H9 (cell line): ENCODE data around the gene FUNDC2. TPM values are rescaled to one million over a fixed set of nuclear protein-coding genes. Genes with fewer than 3 reads are reported as not detected.

Experiments used
- DNase-seq: peaks from one replicate; pipeline ENCODE4 v3.0.0-alpha.2; 2017
- H2AFZ ChIP-seq: one replicate; pipeline ENCODE4 v1.6.1; 2013; ENCODE audit warnings: mild to moderate bottlenecking, low read length, control low read depth, moderate library complexity
- H2AK5ac ChIP-seq: 2 replicates; pipeline ENCODE4 v1.6.1; 2013; ENCODE audit warnings: low read length, control low read depth, mixed read lengths; ENCODE audit not compliant: insufficient read length
- H2BK120ac ChIP-seq: one replicate; pipeline ENCODE4 v1.6.1; 2013; ENCODE audit warnings: low read depth, mild to moderate bottlenecking, low read length, control low read depth, inconsistent platforms; ENCODE audit not compliant: poor library complexity, severe bottlenecking
- H2BK12ac ChIP-seq: 2 replicates; pipeline ENCODE4 v1.6.1; 2013; ENCODE audit warnings: low read length, control low read depth, mixed read lengths, low read depth; ENCODE audit not compliant: insufficient read length
- H2BK15ac ChIP-seq: 2 replicates; pipeline ENCODE4 v1.6.1; 2013; ENCODE audit warnings: low read depth, low read length, control low read depth
- H2BK20ac ChIP-seq: one replicate; pipeline ENCODE4 v1.6.1; 2013; ENCODE audit warnings: low read depth, mild to moderate bottlenecking, low read length, control low read depth, inconsistent platforms; ENCODE audit not compliant: poor library complexity, severe bottlenecking
- H2BK5ac ChIP-seq: 2 replicates; pipeline ENCODE4 v1.6.1; 2013; ENCODE audit warnings: low read length, control low read depth, mixed read lengths; ENCODE audit not compliant: insufficient read length
- H3K14ac ChIP-seq: 2 replicates; pipeline ENCODE4 v1.6.1; 2013; ENCODE audit warnings: low read length, control low read depth; ENCODE audit not compliant: insufficient read depth
- H3K18ac ChIP-seq: 2 replicates; pipeline ENCODE4 v1.6.1; 2013; ENCODE audit warnings: low read depth, mild to moderate bottlenecking, mixed read lengths, low read length, control low read depth; ENCODE audit not compliant: insufficient read length
- H3K23ac ChIP-seq: 2 replicates; pipeline ENCODE4 v1.6.1; 2013; ENCODE audit warnings: low read length, control low read depth, mixed read lengths, low read depth; ENCODE audit not compliant: insufficient read length
- H3K23me2 ChIP-seq: 2 replicates; pipeline ENCODE4 v1.6.1; 2013; ENCODE audit warnings: low read depth, mild to moderate bottlenecking, mixed read lengths, low read length, control low read depth; ENCODE audit not compliant: insufficient read length, poor library complexity, severe bottlenecking
- H3K27ac ChIP-seq: 2 replicates; pipeline ENCODE4 v1.5.1; 2013; ENCODE audit warnings: low read length, control low read depth, mixed read lengths, low read depth; ENCODE audit not compliant: insufficient read length
- H3K27me3 ChIP-seq: 2 replicates; pipeline ENCODE4 v1.6.1; 2013; ENCODE audit warnings: low read length, control low read depth, inconsistent platforms; ENCODE audit not compliant: insufficient read depth
- H3K4ac ChIP-seq: 2 replicates; pipeline ENCODE4 v1.6.1; 2013; ENCODE audit warnings: low read depth, mild to moderate bottlenecking, control low read depth, inconsistent platforms, low read length, moderate library complexity
- H3K4me1 ChIP-seq: 2 replicates; pipeline ENCODE4 v1.6.1; 2013; ENCODE audit warnings: low read length, control low read depth, inconsistent platforms; ENCODE audit not compliant: insufficient read depth
- H3K4me2 ChIP-seq: 2 replicates; pipeline ENCODE4 v1.6.1; 2013; ENCODE audit warnings: low read length, control low read depth, mixed read lengths; ENCODE audit not compliant: insufficient read length, insufficient read depth
- H3K56ac ChIP-seq: 2 replicates; pipeline ENCODE4 v1.6.1; 2013; ENCODE audit warnings: low read depth, mild to moderate bottlenecking, mixed read lengths, low read length, control low read depth; ENCODE audit not compliant: insufficient read length
- H3K79me1 ChIP-seq: 2 replicates; pipeline ENCODE4 v1.6.1; 2013; ENCODE audit warnings: low read depth, mild to moderate bottlenecking, moderate library complexity, low read length, control low read depth, inconsistent platforms; ENCODE audit not compliant: insufficient read depth, poor library complexity, severe bottlenecking
- H3K79me2 ChIP-seq: 2 replicates; pipeline ENCODE4 v1.6.1; 2013; ENCODE audit warnings: low read length, control low read depth, inconsistent platforms; ENCODE audit not compliant: insufficient read depth
- H3K9ac ChIP-seq: 2 replicates; pipeline ENCODE4 v1.6.1; 2013; ENCODE audit warnings: low read length, control low read depth, mixed read lengths; ENCODE audit not compliant: insufficient read length; ENCODE audit errors: extremely low read depth
- H3K9me3 ChIP-seq: one replicate; pipeline ENCODE4 v1.6.1; 2013; ENCODE audit warnings: low read depth, low read length, inconsistent platforms; ENCODE audit not compliant: control insufficient read depth
- H3T11ph ChIP-seq: one replicate; pipeline ENCODE4 v1.6.1; 2013; ENCODE audit warnings: mild to moderate bottlenecking, low read length, control low read depth, inconsistent platforms
- H4K20me1 ChIP-seq: one replicate; pipeline ENCODE4 v1.6.1; 2013; ENCODE audit not compliant: control insufficient read depth, insufficient read length, insufficient read depth
- H4K5ac ChIP-seq: 2 replicates; pipeline ENCODE4 v1.6.1; 2013; ENCODE audit warnings: low read depth, mild to moderate bottlenecking, mixed read lengths, low read length, control low read depth; ENCODE audit not compliant: insufficient read length
- H4K8ac ChIP-seq: replicated peaks from 2 replicates; pipeline ENCODE4 v1.6.1; 2013; ENCODE audit warnings: low read length, control low read depth, mixed read lengths, low read depth; ENCODE audit not compliant: insufficient read length
- H4K91ac ChIP-seq: 2 replicates; pipeline ENCODE4 v1.6.1; 2013; ENCODE audit warnings: low read depth, mild to moderate bottlenecking, moderate library complexity, mixed read lengths, low read length, control low read depth; ENCODE audit not compliant: insufficient read length
- H3K27ac Mint-ChIP-seq, 3 experiments: 2 replicates in 2 of 3; 3 replicates in 1 of 3; pipeline ENCODE4 v1.8.0; 2020 to 2021; ENCODE audit warnings: mixed read lengths in 3 of 3, mild to moderate bottlenecking in 1 of 3, moderate library complexity in 1 of 3
- H3K27me3 Mint-ChIP-seq: 2 replicates; pipeline ENCODE4 v1.8.0; 2021; ENCODE audit warnings: low read depth, mild to moderate bottlenecking, moderate library complexity, mixed read lengths
- H3K36me3 Mint-ChIP-seq, 3 experiments: 2 replicates in 2 of 3; 3 replicates in 1 of 3; pipeline ENCODE4 v1.8.0; 2020 to 2021; ENCODE audit warnings: low read depth in 3 of 3, mixed read lengths in 3 of 3; ENCODE audit not compliant: insufficient read depth in 1 of 3
- H3K4me1 Mint-ChIP-seq, 2 experiments: 2 replicates each; pipeline ENCODE4 v1.8.0; 2020; ENCODE audit warnings: mixed read lengths in 2 of 2
- H3K4me3 Mint-ChIP-seq, 2 experiments: 2 replicates in 1 of 2; 3 replicates in 1 of 2; pipeline ENCODE4 v1.8.0; 2020 to 2021; ENCODE audit warnings: mild to moderate bottlenecking in 2 of 2, mixed read lengths in 2 of 2, moderate library complexity in 1 of 2
- H3K9me3 Mint-ChIP-seq, 2 experiments: 2 replicates in 1 of 2; 3 replicates in 1 of 2; pipeline ENCODE4 v1.8.0; 2020; ENCODE audit warnings: mild to moderate bottlenecking in 2 of 2, mixed read lengths in 2 of 2, moderate library complexity in 1 of 2
- CTCF ChIP-seq: fragments of 200-600 bp; sonication (generic); conservative IDR thresholded peaks from 3 replicates; pipeline ENCODE4 v1.8.0; 2021; ENCODE audit warnings: antibody characterized with exemption, mild to moderate bottlenecking
- WGBS: extraction: QIAGEN DNeasy Blood & Tissue Kit; methylation state at CpG from one replicate; pipeline ENCODE4 v1.1.7; 2013; ENCODE audit warnings: missing lambda C conversion rate, low lambda C conversion rate, mixed read lengths; ENCODE audit not compliant: insufficient read length; ENCODE audit errors: extremely low coverage; 5-methylcytosine and 5-hydroxymethylcytosine counted together
- total RNA-seq: library from RNA; stranded (reverse); gene quantifications from 2 replicates; pipeline ENCODE4 v1.2.1, GENCODE V29; 2021

The FUNDC2 gene
- total RNA-seq, 1 experiment from 2014 or later = 62.1 TPM

DNA sequence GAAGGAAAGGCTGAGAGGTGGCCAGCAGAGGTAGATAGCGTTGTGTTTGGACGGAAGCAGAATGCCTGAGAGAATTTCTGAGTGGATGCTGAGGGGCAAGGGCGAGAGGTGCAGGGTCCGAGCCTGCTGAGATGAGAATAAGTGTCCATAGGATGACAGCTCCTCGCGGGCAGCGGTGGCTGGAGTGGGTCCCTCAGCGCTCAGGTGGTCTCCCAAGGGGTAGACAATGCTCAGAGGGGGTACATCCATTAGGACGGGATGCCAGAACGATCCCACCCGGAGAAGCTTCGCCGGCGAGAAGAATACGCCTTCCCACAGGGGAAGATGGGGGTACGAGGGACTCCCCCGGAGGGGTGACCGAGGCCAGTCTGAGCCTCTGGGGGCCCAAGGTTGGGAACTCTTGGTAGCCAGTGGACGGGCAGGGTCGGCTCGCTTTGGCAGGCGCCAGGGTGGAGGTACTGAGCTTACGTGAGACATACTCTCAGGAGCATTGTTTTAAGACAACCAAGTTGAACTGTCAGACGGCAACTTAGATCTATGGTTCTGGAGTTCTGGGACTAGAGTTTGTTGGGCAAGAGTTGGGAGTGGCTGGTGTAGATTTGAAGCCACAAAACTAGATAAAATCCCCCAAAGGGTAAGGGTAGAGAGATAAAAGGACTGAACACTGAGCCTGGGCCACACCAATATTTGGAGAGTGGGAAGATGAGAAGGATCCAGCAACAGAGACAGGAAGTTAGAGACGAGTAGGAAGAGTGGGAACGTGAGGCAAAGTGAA is 60.5 kb downstream of the FUNDC2 start:
- H2AFZ ChIP-seq = no peak overlapping the region
- H3T11ph ChIP-seq = no peak overlapping the region
- H3K79me2 ChIP-seq = no peaks in the 10 kb centered on the region
- H3K18ac ChIP-seq = no peak overlapping the region
- no peaks in the 10 kb centered on the region for H3K4me1 Mint-ChIP-seq
- no peaks in the 10 kb centered on the region for H3K27me3 ChIP-seq
- H3K9ac ChIP-seq = no peak overlapping the region
- no peaks in the 10 kb centered on the region for H3K4me1 ChIP-seq
- no peak overlapping the region for H3K27ac ChIP-seq
- peaks cover 22% of the 10 kb centered on the region for H3K9me3 ChIP-seq
- H4K91ac ChIP-seq = no peak overlapping the region
- no peak overlapping the region for H2BK20ac ChIP-seq
- peaks cover 10 to 61% (median 23%) of the 10 kb centered on the region in 3 experiments for H3K36me3 Mint-ChIP-seq
- no peak overlapping the region for H2BK12ac ChIP-seq
- WGBS = no CpG with 5 or more reads among the region's 26 CpGs
- no peak overlapping the region for H4K8ac ChIP-seq
- H3K27ac Mint-ChIP-seq = peak overlapping the region in 1 of 3 experiments; percentile 36; a peak in 1 of 7 replicates
- TF ChIP-seq CTCF = no peak
- H3K27me3 Mint-ChIP-seq = no peaks in the 10 kb centered on the region
- no peaks in the 10 kb centered on the region for H4K20me1 ChIP-seq
- no peak overlapping the region for H4K5ac ChIP-seq
- H3K23me2 ChIP-seq = no peaks in the 10 kb centered on the region
- no peak overlapping the region for H2BK15ac ChIP-seq
- H3K4me3 Mint-ChIP-seq = no peak overlapping the region
- H3K4ac ChIP-seq = no peak overlapping the region
- no peaks in the 10 kb centered on the region for H3K79me1 ChIP-seq
- no peak overlapping the region for H2AK5ac ChIP-seq
- no peak overlapping the region for H3K14ac ChIP-seq
- no peak for DNase-seq
- peaks cover 60 to 64% of the 10 kb centered on the region in 2 experiments for H3K9me3 Mint-ChIP-seq
- no peak overlapping the region for H2BK5ac ChIP-seq
- H3K23ac ChIP-seq = no peak overlapping the region
- H3K4me2 ChIP-seq = no peak overlapping the region
- no peak overlapping the region for H3K56ac ChIP-seq
- no peak overlapping the region for H2BK120ac ChIP-seq
